ENCODE results near the gene CCL5.

The CCL5 gene

DNA sequence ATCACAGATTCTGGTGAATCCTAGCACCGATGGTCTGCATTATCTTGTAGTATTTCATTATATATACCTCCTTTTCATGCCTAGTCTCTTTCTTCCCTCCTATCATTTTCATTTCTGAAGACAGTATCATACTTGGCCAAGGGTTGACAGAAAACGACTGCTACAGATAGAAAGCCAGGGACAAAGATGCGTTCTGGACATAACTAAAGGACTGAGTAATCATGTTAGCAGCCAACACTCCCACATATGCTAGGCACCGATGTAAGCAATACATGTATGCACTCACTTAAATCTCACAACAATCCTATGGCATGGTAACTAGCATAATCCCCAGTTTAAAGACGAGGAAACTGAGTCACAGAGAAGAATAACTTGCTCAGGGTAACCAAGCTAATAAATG is 27.5 kb upstream of the CCL5 start:
- TF ChIP-seq SIN3A (IDR thresholded peaks at IDR 0.05; ENCODE audit: borderline replicate concordance, insufficient read depth, low read length) = no peak
- TF ChIP-seq, protein P1, sequence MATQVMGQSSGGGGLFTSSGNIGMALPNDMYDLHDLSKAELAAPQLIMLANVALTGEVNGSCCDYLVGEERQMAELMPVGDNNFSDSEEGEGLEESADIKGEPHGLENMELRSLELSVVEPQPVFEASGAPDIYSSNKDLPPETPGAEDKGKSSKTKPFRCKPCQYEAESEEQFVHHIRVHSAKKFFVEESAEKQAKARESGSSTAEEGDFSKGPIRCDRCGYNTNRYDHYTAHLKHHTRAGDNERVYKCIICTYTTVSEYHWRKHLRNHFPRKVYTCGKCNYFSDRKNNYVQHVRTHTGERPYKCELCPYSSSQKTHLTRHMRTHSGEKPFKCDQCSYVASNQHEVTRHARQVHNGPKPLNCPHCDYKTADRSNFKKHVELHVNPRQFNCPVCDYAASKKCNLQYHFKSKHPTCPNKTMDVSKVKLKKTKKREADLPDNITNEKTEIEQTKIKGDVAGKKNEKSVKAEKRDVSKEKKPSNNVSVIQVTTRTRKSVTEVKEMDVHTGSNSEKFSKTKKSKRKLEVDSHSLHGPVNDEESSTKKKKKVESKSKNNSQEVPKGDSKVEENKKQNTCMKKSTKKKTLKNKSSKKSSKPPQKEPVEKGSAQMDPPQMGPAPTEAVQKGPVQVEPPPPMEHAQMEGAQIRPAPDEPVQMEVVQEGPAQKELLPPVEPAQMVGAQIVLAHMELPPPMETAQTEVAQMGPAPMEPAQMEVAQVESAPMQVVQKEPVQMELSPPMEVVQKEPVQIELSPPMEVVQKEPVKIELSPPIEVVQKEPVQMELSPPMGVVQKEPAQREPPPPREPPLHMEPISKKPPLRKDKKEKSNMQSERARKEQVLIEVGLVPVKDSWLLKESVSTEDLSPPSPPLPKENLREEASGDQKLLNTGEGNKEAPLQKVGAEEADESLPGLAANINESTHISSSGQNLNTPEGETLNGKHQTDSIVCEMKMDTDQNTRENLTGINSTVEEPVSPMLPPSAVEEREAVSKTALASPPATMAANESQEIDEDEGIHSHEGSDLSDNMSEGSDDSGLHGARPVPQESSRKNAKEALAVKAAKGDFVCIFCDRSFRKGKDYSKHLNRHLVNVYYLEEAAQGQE (IDR thresholded peaks at IDR 0.05; ENCODE audit: insufficient read depth in 1 of 2, low read depth in 2 of 2, low read length in 2 of 2) = no peak
- no peak for TF ChIP-seq FOXP2 (optimal IDR thresholded peaks at IDR 0.05; ENCODE audit: borderline replicate concordance, extremely low read depth, extremely low read length, insufficient read depth)
- TF ChIP-seq TAF1 (IDR thresholded peaks at IDR 0.05; ENCODE audit: borderline replicate concordance, insufficient read depth, low read length) = no peak
- TF ChIP-seq POLR2AphosphoS5 (IDR thresholded peaks at IDR 0.05; ENCODE audit: low read depth, low read length) = no peak

DNA sequence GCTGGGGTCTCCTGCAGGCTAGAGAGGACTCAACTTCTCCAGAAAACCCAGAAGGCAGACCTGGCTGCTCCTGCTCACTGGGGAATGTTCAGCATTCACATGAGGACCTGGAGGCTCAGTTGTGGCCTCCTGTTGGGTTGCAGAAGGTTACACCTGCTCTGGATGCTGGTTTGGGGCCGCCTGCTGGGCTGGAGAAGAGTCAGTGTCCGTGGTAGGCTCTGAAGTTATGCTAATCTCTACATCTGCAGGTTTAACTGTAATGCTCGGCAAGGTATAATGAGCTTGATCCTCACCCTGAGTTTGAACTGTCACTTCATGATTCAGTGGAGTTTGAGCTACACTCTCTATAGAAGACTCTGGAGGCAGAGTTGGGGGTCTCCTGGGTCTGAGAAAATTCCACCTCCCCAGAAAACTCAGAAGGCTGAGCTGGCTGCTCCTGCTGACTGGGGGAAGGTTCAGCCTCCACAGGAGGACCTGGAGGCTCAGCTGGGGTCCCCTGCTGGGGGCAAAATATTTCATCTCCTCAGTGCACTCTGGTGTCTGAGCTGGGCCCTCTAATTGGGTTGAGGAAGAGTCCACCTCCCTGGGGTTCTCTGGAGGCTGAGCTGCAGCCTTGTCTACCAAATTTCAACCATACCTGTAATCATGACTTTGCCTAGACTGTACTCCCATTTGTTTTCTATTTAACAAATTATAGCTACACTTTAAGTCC is 26.9 kb upstream of the CCL5 start:
- no peak for TF ChIP-seq FOXP2 (optimal IDR thresholded peaks at IDR 0.05; ENCODE audit: borderline replicate concordance, extremely low read depth, extremely low read length, insufficient read depth)
- TF ChIP-seq, protein P1 (IDR thresholded peaks at IDR 0.05; ENCODE audit: insufficient read depth in 1 of 2, low read depth in 2 of 2, low read length in 2 of 2) = no peak
- TF ChIP-seq POLR2AphosphoS5 (IDR thresholded peaks at IDR 0.05; ENCODE audit: low read depth, low read length) = no peak
- no peak for TF ChIP-seq TAF1 (IDR thresholded peaks at IDR 0.05; ENCODE audit: borderline replicate concordance, insufficient read depth, low read length)
- TF ChIP-seq SIN3A (IDR thresholded peaks at IDR 0.05; ENCODE audit: borderline replicate concordance, insufficient read depth, low read length) = no peak

DNA sequence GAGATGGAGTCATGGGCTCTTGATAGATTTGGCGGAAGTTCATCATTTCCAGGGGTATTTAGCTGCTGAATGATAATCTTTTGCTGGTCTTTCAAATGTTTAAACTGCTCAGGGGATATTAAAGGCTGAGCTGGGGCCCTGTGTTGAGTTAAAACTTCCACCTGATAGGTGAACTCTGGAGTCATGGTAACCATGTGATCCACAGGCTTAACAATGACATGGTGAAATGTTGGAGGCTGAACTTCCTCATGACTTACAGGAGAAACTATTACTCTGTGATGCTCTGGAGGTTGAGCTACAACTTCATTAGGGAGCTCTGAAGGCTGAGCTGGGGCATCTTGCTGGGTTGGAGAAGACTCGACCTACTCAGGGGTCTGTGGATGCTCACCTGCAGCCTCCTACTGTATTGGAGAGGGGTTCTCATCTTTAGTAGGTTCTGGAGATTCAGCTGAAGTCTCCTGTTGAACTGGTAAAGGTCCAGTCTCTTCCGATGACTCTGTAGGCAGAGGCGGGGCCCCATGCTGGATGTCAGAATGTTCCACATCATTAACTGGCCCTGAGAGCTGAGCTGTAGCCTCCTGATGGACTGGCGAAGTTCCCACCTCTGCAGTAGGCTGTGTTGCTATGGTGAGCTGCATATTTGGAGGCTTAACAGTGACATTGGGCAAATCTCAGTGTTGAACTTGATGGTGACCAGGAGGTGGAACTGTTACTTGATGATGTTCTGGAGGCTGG is 26.2 kb upstream of the CCL5 start:
- no peak for TF ChIP-seq POLR2AphosphoS5 (IDR thresholded peaks at IDR 0.05; ENCODE audit: low read depth, low read length)
- no peak for TF ChIP-seq TAF1 (IDR thresholded peaks at IDR 0.05; ENCODE audit: borderline replicate concordance, insufficient read depth, low read length)
- TF ChIP-seq, protein P1 (IDR thresholded peaks at IDR 0.05; ENCODE audit: insufficient read depth in 1 of 2, low read depth in 2 of 2, low read length in 2 of 2) = no peak
- no peak for TF ChIP-seq SIN3A (IDR thresholded peaks at IDR 0.05; ENCODE audit: borderline replicate concordance, insufficient read depth, low read length)
- no peak for TF ChIP-seq FOXP2 (optimal IDR thresholded peaks at IDR 0.05; ENCODE audit: borderline replicate concordance, extremely low read depth, extremely low read length, insufficient read depth)

DNA sequence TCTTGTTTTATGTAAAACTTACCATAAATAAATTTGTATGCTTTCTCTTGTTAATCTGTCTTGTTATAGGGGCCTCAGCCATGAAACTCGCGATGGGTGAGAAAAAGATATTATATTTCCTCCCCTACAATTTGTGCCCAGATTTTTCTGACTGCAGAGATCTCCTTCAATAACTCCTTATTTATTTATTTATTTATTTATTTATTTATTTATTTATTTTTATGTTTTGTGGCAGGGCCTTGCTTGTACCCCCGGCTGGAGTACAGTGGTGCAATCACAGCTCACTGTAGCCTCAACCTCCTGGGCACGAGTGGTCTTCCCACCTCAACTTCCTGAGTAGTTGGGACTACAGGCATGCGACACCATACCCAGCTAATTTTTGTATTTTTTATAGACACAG is 23.3 kb upstream of the CCL5 start:
- TF ChIP-seq POLR2AphosphoS5 (IDR thresholded peaks at IDR 0.05; ENCODE audit: low read depth, low read length) = no peak
- TF ChIP-seq, protein P1 (IDR thresholded peaks at IDR 0.05; ENCODE audit: insufficient read depth in 1 of 2, low read depth in 2 of 2, low read length in 2 of 2) = no peak
- TF ChIP-seq TAF1 (IDR thresholded peaks at IDR 0.05; ENCODE audit: borderline replicate concordance, insufficient read depth, low read length) = no peak
- no peak for TF ChIP-seq SIN3A (IDR thresholded peaks at IDR 0.05; ENCODE audit: borderline replicate concordance, insufficient read depth, low read length)
- TF ChIP-seq FOXP2 (optimal IDR thresholded peaks at IDR 0.05; ENCODE audit: borderline replicate concordance, extremely low read depth, extremely low read length, insufficient read depth) = no peak

Data from PFSK-1 (cell line).